HCT116 (cell line): Measurements from ENCODE around the gene PLCB4. TPM values are rescaled to one million over a fixed set of nuclear protein-coding genes. Genes with fewer than 3 reads are reported as not detected.

Experiments used
- ATAC-seq: fragments of 200-7000 bp; cut with Tn5 transposase; 2 replicates; pipeline ENCODE4 v1.9.1; 2020; ENCODE audit warnings: mild to moderate bottlenecking, moderate library complexity
- BruUV-seq: library from RNA; stranded (reverse); fragments of 400-500 nt; replicated peaks from 2 replicates; lab custom pipeline; 2021; lab: Mats Ljungman, UMichigan
- CTCF ChIA-PET: fragments of 300-600 bp; sonication (Branson Sonifier 250); formaldehyde crosslinking; loops from one replicate; lab custom pipeline; 2021; ENCODE audit warnings: antibody characterized with exemption; lab: Charles Lee
- POLR2A ChIA-PET: fragments of 300-600, 350-600 bp; sonication (Branson Sonifier 250); formaldehyde crosslinking; loops from one replicate; lab custom pipeline; 2021; ENCODE audit warnings: antibody characterized with exemption; lab: Charles Lee
- RAD21 ChIA-PET, 2 experiments: fragments of 300-600 bp; sonication (Branson Sonifier 250); formaldehyde crosslinking; loops; one replicate each; lab custom pipeline; 2023; ENCODE audit warnings: low total read pairs in 2 of 2; ENCODE audit not compliant: uncharacterized antibody in 2 of 2, unreplicated experiment in 2 of 2, low non-redundant PET in 1 of 2; lab: Charles Lee
- DNase-seq: peaks from one replicate; pipeline ENCODE4 v3.0.0-alpha.2; 2010; ENCODE audit warnings: low read depth, low spot score
- H2AFZ ChIP-seq: fragments of 200-600 bp; shearing (Covaris generic), sonication (generic); 2 replicates; pipeline ENCODE4 v1.6.1; 2017; ENCODE audit warnings: low read depth, mixed run types, mixed read lengths, antibody characterized with exemption, low read length; ENCODE audit not compliant: poor library complexity, severe bottlenecking
- H3K27ac ChIP-seq: 2 replicates; pipeline ENCODE4 v1.5.1; 2012; ENCODE audit warnings: low read depth, low read length
- H3K27me3 ChIP-seq: fragments of 200-600 bp; sonication (generic); 2 replicates; pipeline ENCODE4 v1.6.1; 2016; ENCODE audit warnings: mixed run types, low read length, mixed read lengths; ENCODE audit not compliant: insufficient read depth
- H3K36me3 ChIP-seq, 2 experiments: fragments of 200-500 bp in 1 of 2; fragments of 200-600 bp in 1 of 2; sonication (Bioruptor generic) in 1 of 2; sonication (generic) in 1 of 2; 2 replicates each; pipeline versions ENCODE4 v1.5.1 to v1.6.1; 2014 to 2016; ENCODE audit warnings: low read length in 2 of 2, inconsistent platforms in 1 of 2, mixed read lengths in 1 of 2, mixed run types in 1 of 2; ENCODE audit not compliant: insufficient read depth in 2 of 2, control insufficient read depth in 1 of 2
- H3K4me1 ChIP-seq, 2 experiments: fragments of 200-600 bp in 1 of 2; sonication (generic) in 1 of 2; 2 replicates each; pipeline versions ENCODE4 v1.5.1 to v1.6.1; 2012 to 2017; ENCODE audit warnings: low read length in 2 of 2, inconsistent platforms in 1 of 2, mild to moderate bottlenecking in 1 of 2, mixed read lengths in 1 of 2, mixed run types in 1 of 2, moderate library complexity in 1 of 2; ENCODE audit not compliant: insufficient read depth in 2 of 2, control insufficient read depth in 1 of 2
- H3K4me2 ChIP-seq: fragments of 200-600 bp; sonication (generic); 2 replicates; pipeline ENCODE4 v1.6.1; 2017; ENCODE audit warnings: mixed run types, low read length, mixed read lengths
- H3K4me3 ChIP-seq, 2 experiments: fragments of 200-600 bp in 1 of 2; sonication (generic) in 1 of 2; replicated peaks in 1 of 2; 2 replicates each; pipeline ENCODE4 v1.5.1; 2011 to 2016; ENCODE audit warnings: low read length in 2 of 2, control low read depth in 1 of 2, low read depth in 1 of 2, mild to moderate bottlenecking in 1 of 2, mixed read lengths in 1 of 2, mixed run types in 1 of 2
- H3K79me2 ChIP-seq: fragments of 200-600 bp; sonication (generic); 2 replicates; pipeline ENCODE4 v1.6.1; 2017; ENCODE audit warnings: mild to moderate bottlenecking, mixed run types, low read length, moderate library complexity, mixed read lengths; ENCODE audit not compliant: insufficient read depth
- H3K9ac ChIP-seq: fragments of 200-600 bp; sonication (generic); 2 replicates; pipeline ENCODE4 v1.6.1; 2016; ENCODE audit warnings: low read length, mixed read lengths
- H3K9me2 ChIP-seq: fragments of 200-600 bp; sonication (generic), shearing (Covaris generic); 2 replicates; pipeline ENCODE4 v1.6.1; 2017; ENCODE audit warnings: mixed run types, mild to moderate bottlenecking, moderate library complexity; ENCODE audit not compliant: insufficient read depth
- H3K9me3 ChIP-seq, 2 experiments: fragments of 200-500 bp in 1 of 2; fragments of 200-600 bp in 1 of 2; sonication (Bioruptor generic) in 1 of 2; sonication (generic) in 1 of 2; 2 replicates each; pipeline ENCODE4 v1.6.1; 2014 to 2017; ENCODE audit warnings: low read length in 2 of 2, mixed read lengths in 2 of 2, inconsistent platforms in 1 of 2, low read depth in 1 of 2, mild to moderate bottlenecking in 1 of 2, mixed run types in 1 of 2, moderate library complexity in 1 of 2; ENCODE audit not compliant: control insufficient read depth in 1 of 2, insufficient read depth in 1 of 2
- H4K20me1 ChIP-seq: fragments of 200-600 bp; sonication (generic), shearing (Covaris generic); 2 replicates; pipeline ENCODE4 v1.6.1; 2017; ENCODE audit warnings: mixed run types, mild to moderate bottlenecking, moderate library complexity; ENCODE audit not compliant: insufficient read depth
- CTCF ChIP-seq, 3 experiments: fragments of 200-600 bp in 1 of 3; sonication (generic) in 1 of 3; IDR thresholded peaks in 2 of 3; conservative IDR thresholded peaks in 1 of 3; 2 replicates each; pipeline ENCODE4 v1.5.1; 2012 to 2017; ENCODE audit warnings: low read depth in 2 of 3, low read length in 2 of 3, antibody characterized with exemption in 1 of 3, borderline replicate concordance in 1 of 3, control low read depth in 1 of 3, mild to moderate bottlenecking in 1 of 3, mixed read lengths in 1 of 3, mixed run types in 1 of 3, moderate library complexity in 1 of 3; ENCODE audit not compliant: insufficient read depth in 1 of 3
- MAX ChIP-seq: IDR thresholded peaks from 2 replicates; pipeline ENCODE4 v1.6.1; 2012
- POLR2A ChIP-seq: IDR thresholded peaks from 2 replicates; pipeline ENCODE4 v1.7.0; 2011; ENCODE audit warnings: borderline replicate concordance; ENCODE audit not compliant: insufficient read depth, insufficient read length; ENCODE audit errors: extremely low read depth
- RAD21 ChIP-seq: IDR thresholded peaks from 2 replicates; pipeline ENCODE4 v1.6.1; 2012; ENCODE audit warnings: low read depth, mild to moderate bottlenecking
- REST ChIP-seq: IDR thresholded peaks from 2 replicates; pipeline ENCODE4 v1.6.1; 2012; ENCODE audit warnings: low read depth
- SP1 ChIP-seq: IDR thresholded peaks from 2 replicates; pipeline ENCODE4 v1.6.1; 2012; ENCODE audit warnings: low read depth
- SRF ChIP-seq: IDR thresholded peaks from 2 replicates; pipeline ENCODE4 v1.6.1; 2012; ENCODE audit warnings: low read depth
- TCF7L2 ChIP-seq: IDR thresholded peaks from 2 replicates; pipeline ENCODE4 v1.7.0; 2011; ENCODE audit warnings: borderline replicate concordance, inconsistent platforms; ENCODE audit not compliant: insufficient read depth, insufficient read length; ENCODE audit errors: extremely low read depth
- ZBTB33 ChIP-seq: IDR thresholded peaks from 2 replicates; pipeline ENCODE4 v1.6.1; 2011; ENCODE audit warnings: mild to moderate bottlenecking, low read length, moderate library complexity; ENCODE audit not compliant: insufficient replicate concordance; ENCODE audit errors: extremely low read depth
- ZNF274 ChIP-seq: fragments of 200-500 bp; sonication (Bioruptor generic); IDR thresholded peaks from 2 replicates; pipeline ENCODE4 v1.6.1; 2014; ENCODE audit warnings: mild to moderate bottlenecking, low read depth, low read length, inconsistent platforms
- intact Hi-C: fragments of 100-400 bp; cut with micrococcal nuclease; formaldehyde crosslinking; loops from 2 replicates; pipeline ENCODE4 v1.10.0; 2022
- total RNA-seq: library from RNA; stranded (reverse); gene quantifications from one replicate; pipeline ENCODE4 v1.2.1, GENCODE V29; 2021; ENCODE audit not compliant: unreplicated experiment

PLCB4 gene
- total RNA-seq, 1 experiment from 2014 or later: 2.5 TPM

- ATAC-seq: no peak
- ChIA-PET RAD21 (no interaction called here), CTCF (no interaction called here), POLR2A (no interaction called here)
- H3K4me3 ChIP-seq: no peak overlapping the region
- H3K27me3 ChIP-seq: peaks cover 10% of the 10 kb centered on the region; the same call in 1 of the 2 replicates
- TF ChIP-seq POLR2A (no peak), MAX (no peak), TCF7L2 (no peak), CTCF (IDR thresholded peaks at IDR 0.05 in 2 of 3, conservative IDR thresholded peaks at IDR 0.05 in 1 of 3; ENCODE audit: borderline replicate concordance in 1 of 3, insufficient read depth in 1 of 3, low read depth in 2 of 3, low read length in 2 of 3) (no peak), ZNF274 (no peak), SP1 (no peak), RAD21 (no peak), ZBTB33 (no peak), REST (no peak), SRF (no peak)
- H4K20me1 ChIP-seq: no peaks in the 10 kb centered on the region
- DNase-seq: no peak
- H3K36me3 ChIP-seq: no peaks in the 10 kb centered on the region
- no peaks in the 10 kb centered on the region for H3K9me3 ChIP-seq
- no peaks in the 10 kb centered on the region for H3K4me1 ChIP-seq
- H3K79me2 ChIP-seq: no peaks in the 10 kb centered on the region
- no peak overlapping the region for H3K27ac ChIP-seq
- H3K4me2 ChIP-seq: no peak overlapping the region
- H3K9me2 ChIP-seq: no peaks in the 10 kb centered on the region
- no TSS peak for BruUV-seq
- intact Hi-C loops: no loop called here
- no peak overlapping the region for H3K9ac ChIP-seq
- H2AFZ ChIP-seq: no peak overlapping the region
These were observed 430.4 kb downstream of the PLCB4 start for GRCh38 chr20:9499126-9499899.
